Stimulated activated CD4-positive, alpha-beta T cell treated with anti-CD3 and anti-CD28 coated beads, Interleukin-15, amount 100 ng/mL, for 24 hours (primary cell): ENCODE results near the gene STK26.

Experiments used
- DNase-seq: peaks from one replicate; pipeline ENCODE4 v3.0.0-alpha.2; 2020

The STK26 gene

GRCh38 chrX:132101206-132101605, 78.1 kb downstream of the STK26 start:
- no peak for DNase-seq

GRCh38 chrX:132101799-132102198, 78.7 kb downstream of the STK26 start:
- DNase-seq: no peak

GRCh38 chrX:132107291-132107690, 84.2 kb downstream of the STK26 start:
- no peak for DNase-seq

- DNase-seq: no peak
Observed at GRCh38 chrX:132114607-132115006, 91.5 kb downstream of the STK26 start.

- no peak for DNase-seq
Observed at GRCh38 chrX:132115792-132116191, 92.7 kb downstream of the STK26 start.

- peak; percentile 2 for DNase-seq
Observed at GRCh38 chrX:132118358-132118757, 95.3 kb downstream of the STK26 start.

GRCh38 chrX:132119283-132119682, 96.2 kb downstream of the STK26 start:
- no peak for DNase-seq

- no peak for DNase-seq
Observed at GRCh38 chrX:132119821-132120515, 96.9 kb downstream of the STK26 start.

- DNase-seq: no peak
Observed at GRCh38 chrX:132120913-132121312, 97.8 kb downstream of the STK26 start.
